AG04450 (cell line): Measurements from ENCODE around the gene TRAF2. TPM values are rescaled to one million over a fixed set of nuclear protein-coding genes. Genes with fewer than 3 reads are reported as not detected.

Experiments
- CTCF ChIA-PET: fragments of 300-600, 350-600 bp; formaldehyde crosslinking; extraction: SDS; loops from one replicate; lab custom pipeline; 2022; ENCODE audit warnings: antibody characterized with exemption, inconsistent platforms; lab: Charles Lee
- POLR2A ChIA-PET: fragments of 350-600 bp; formaldehyde crosslinking; extraction: SDS; loops from one replicate; lab custom pipeline; 2021; ENCODE audit warnings: antibody characterized with exemption, inconsistent platforms; lab: Yijun Ruan, JAX
- DNase-seq: peaks from one replicate; pipeline ENCODE4 v3.0.0-alpha.2; 2011; ENCODE audit warnings: low read depth, low spot score
- H3K27ac ChIP-seq: one replicate; pipeline ENCODE4 v1.5.1; 2012; ENCODE audit warnings: low read depth, low read length, control low read depth
- H3K27me3 ChIP-seq: one replicate; pipeline ENCODE4 v1.6.0; 2012; ENCODE audit warnings: low read length; ENCODE audit not compliant: control insufficient read depth, insufficient read depth
- H3K4me3 ChIP-seq: 2 replicates; pipeline ENCODE4 v1.5.1; 2011; ENCODE audit warnings: mild to moderate bottlenecking, low read depth, low read length, control low read depth
- H3K9me3 ChIP-seq: 2 replicates; pipeline ENCODE4 v1.5.1; 2012; ENCODE audit warnings: low read length; ENCODE audit not compliant: control insufficient read depth, insufficient read depth
- polyA plus RNA-seq: library from polyadenylated mRNA; depleted of rRNA; stranded (reverse); fragments of >200 nt; gene quantifications from 2 replicates; pipeline ENCODE4 v1.2.3, GENCODE V29; 2011
- TF ChIP-seq, protein P1 (sequence below): IDR thresholded peaks from 2 replicates; pipeline ENCODE4 v1.5.1; 2011; ENCODE audit warnings: low read depth, low read length, control low read depth, inconsistent platforms

TRAF2 gene
- polyA plus RNA-seq, 1 experiment: 6.1 TPM

- Histone ChIP-seq H3K4me3 (no peak overlapping the region), H3K27ac (no peak overlapping the region), H3K27me3 (peaks cover 8% of the 10 kb centered on the region), H3K9me3 (no peaks in the 10 kb centered on the region; the same call in 1 of the 2 replicates)
- ChIA-PET POLR2A (no interaction called here), CTCF (interaction anchor here (1.4 kb wide), 1 partner anchor 83 kb away, joined by 6 read pairs; no protein-coding TSS in a partner anchor)
- TF ChIP-seq, protein P1, sequence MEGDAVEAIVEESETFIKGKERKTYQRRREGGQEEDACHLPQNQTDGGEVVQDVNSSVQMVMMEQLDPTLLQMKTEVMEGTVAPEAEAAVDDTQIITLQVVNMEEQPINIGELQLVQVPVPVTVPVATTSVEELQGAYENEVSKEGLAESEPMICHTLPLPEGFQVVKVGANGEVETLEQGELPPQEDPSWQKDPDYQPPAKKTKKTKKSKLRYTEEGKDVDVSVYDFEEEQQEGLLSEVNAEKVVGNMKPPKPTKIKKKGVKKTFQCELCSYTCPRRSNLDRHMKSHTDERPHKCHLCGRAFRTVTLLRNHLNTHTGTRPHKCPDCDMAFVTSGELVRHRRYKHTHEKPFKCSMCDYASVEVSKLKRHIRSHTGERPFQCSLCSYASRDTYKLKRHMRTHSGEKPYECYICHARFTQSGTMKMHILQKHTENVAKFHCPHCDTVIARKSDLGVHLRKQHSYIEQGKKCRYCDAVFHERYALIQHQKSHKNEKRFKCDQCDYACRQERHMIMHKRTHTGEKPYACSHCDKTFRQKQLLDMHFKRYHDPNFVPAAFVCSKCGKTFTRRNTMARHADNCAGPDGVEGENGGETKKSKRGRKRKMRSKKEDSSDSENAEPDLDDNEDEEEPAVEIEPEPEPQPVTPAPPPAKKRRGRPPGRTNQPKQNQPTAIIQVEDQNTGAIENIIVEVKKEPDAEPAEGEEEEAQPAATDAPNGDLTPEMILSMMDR: no peak
- no peak for DNase-seq
Measured at GRCh38 chr9:136952321-136952850, 66.1 kb downstream of the TRAF2 start.

GRCh38 chr9:136952876-136953770 is 66.8 kb downstream of the TRAF2 start:
- no peak for DNase-seq
- Histone ChIP-seq H3K4me3 (no peak overlapping the region), H3K9me3 (no peaks in the 10 kb centered on the region; the same call in 1 of the 2 replicates), H3K27me3 (peaks cover 8% of the 10 kb centered on the region), H3K27ac (no peak overlapping the region)
- ChIA-PET POLR2A (no interaction called here), CTCF (interaction anchor here (1.4 kb wide), 1 partner anchor 82 kb away, joined by 6 read pairs; no protein-coding TSS in a partner anchor)
- TF ChIP-seq, protein P1: no peak

DNA sequence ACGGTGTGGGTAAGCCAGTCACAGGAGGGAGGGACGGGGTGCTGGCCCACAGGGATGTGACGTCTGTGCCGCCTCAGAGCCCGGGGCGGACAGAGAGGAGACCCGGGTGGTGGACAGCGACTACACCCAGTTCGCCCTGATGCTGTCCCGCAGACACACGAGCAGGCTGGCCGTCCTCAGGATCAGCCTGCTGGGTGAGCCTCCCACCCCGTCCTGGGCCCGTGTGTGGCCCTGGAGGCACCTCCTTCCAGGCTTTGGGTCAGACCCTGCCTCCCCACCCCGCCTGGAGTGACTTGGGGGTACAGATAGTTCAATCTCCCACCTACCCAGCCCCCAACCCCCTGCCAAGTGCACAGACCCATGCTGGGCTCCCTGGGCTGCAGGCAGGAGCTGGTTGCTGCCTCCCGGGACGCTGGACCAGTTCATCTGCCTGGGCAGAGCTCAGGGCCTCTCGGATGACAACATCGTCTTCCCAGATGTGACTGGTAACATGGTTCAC is 67.5 kb downstream of the TRAF2 start:
- CTCF ChIA-PET: interaction anchor here (1.5 kb wide), 1 partner anchor 76 kb away, joined by 7 read pairs; no protein-coding TSS in a partner anchor
- no peak overlapping the region for H3K27ac ChIP-seq
- no peaks in the 10 kb centered on the region; the same call in 1 of the 2 replicates for H3K9me3 ChIP-seq
- no peak overlapping the region for H3K4me3 ChIP-seq
- TF ChIP-seq, protein P1: no peak
- POLR2A ChIA-PET: no interaction called here
- no peak for DNase-seq
- peaks cover 12% of the 10 kb centered on the region for H3K27me3 ChIP-seq

DNA sequence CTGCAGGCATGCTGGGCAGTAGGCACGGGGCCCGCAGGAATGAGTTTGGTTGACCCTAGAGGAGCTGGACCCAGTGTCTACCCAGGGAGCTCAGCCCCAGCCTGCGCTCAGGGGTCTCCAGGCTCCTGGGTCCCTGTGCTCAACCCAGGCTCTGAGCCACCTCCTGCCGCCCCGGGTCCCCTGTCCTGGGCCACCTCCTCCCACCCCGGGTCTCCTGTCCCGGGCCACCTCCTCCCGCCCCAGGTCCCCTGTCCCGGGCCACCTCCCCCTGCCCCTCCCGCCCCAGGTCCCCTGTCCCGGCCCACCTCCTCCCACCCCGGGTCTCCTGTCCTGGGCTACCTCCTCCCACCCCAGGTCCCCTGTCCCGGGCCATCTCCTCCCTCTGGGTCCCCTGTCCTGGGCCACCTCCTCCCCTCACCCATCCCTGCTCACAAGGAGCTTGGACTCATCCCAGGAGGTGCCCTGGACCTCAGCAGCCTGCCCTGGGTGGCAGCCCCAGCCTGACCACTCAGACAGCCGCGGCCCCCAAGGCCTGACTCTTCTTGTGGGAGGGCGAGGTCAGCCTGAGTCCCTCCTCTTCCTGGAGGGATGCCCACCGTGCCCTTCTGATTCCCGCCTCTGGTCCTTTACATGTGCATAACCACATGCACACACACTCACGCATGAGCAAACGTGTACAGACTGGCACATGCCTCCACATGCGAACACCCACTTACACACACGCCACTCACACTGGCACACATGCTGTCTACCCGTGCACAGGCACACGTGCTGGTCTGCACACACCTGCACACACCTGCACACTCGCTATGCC is 68.2 kb downstream of the TRAF2 start:
- Histone ChIP-seq H3K9me3 (no peaks in the 10 kb centered on the region; the same call in 1 of the 2 replicates), H3K27ac (no peak overlapping the region), H3K27me3 (peaks cover 12% of the 10 kb centered on the region), H3K4me3 (no peak overlapping the region)
- ChIA-PET CTCF (interaction anchor here (1.5 kb wide), 1 partner anchor 75 kb away, joined by 7 read pairs; no protein-coding TSS in a partner anchor), POLR2A (no interaction called here)
- TF ChIP-seq, protein P1: no peak
- no peak for DNase-seq
